GM12878 (cell line): Measurements from ENCODE around the gene IL32. TPM values are rescaled to one million over a fixed set of nuclear protein-coding genes. Genes with fewer than 3 reads are reported as not detected.

Source experiments
- ATF3 ChIP-seq: IDR thresholded peaks from 2 replicates; pipeline ENCODE4 v1.6.1; 2011; ENCODE audit warnings: low read depth, mild to moderate bottlenecking, low read length, moderate library complexity, borderline replicate concordance; ENCODE audit errors: extremely low read depth
- BHLHE40 ChIP-seq, 2 experiments: fragments of 450-650 bp in 1 of 2; IDR thresholded peaks; 2 replicates each; pipeline ENCODE4 v1.6.1; 2011 to 2017; ENCODE audit warnings: low read depth in 2 of 2, borderline replicate concordance in 1 of 2, improper control_type of control experiment in 1 of 2, low read length in 1 of 2, mild to moderate bottlenecking in 1 of 2
- EGR1 ChIP-seq, 2 experiments: IDR thresholded peaks; 1 replicate in 1 of 2; 2 replicates in 1 of 2; pipeline ENCODE4 v1.6.1; 2011 to 2012; ENCODE audit warnings: low read depth in 2 of 2, low read length in 2 of 2, borderline replicate concordance in 1 of 2, mild to moderate bottlenecking in 1 of 2, moderate library complexity in 1 of 2
- FOS ChIP-seq: IDR thresholded peaks from 3 replicates; pipeline ENCODE4 v1.6.1; 2011; ENCODE audit warnings: borderline replicate concordance; ENCODE audit not compliant: insufficient read length; ENCODE audit errors: extremely low read depth
- HDGF ChIP-seq: fragments of 450-650 bp; IDR thresholded peaks from 2 replicates; pipeline ENCODE4 v1.6.1; 2016; ENCODE audit warnings: antibody characterized with exemption
- MAX ChIP-seq: IDR thresholded peaks from 2 replicates; pipeline ENCODE4 v1.6.1; 2012; ENCODE audit warnings: low read depth, low read length, improper control_type of control experiment
- MTA3 ChIP-seq: IDR thresholded peaks from 2 replicates; pipeline ENCODE4 v1.6.1; 2012; ENCODE audit warnings: low read length, inconsistent platforms, borderline replicate concordance
- NR2F1 ChIP-seq: fragments of 450-650 bp; conservative IDR thresholded peaks from 2 replicates; pipeline ENCODE4 v1.6.1; 2017; ENCODE audit warnings: mild to moderate bottlenecking
- PAX5 ChIP-seq: IDR thresholded peaks from 2 replicates; pipeline ENCODE4 v1.6.1; 2011; ENCODE audit warnings: low read depth, low read length, borderline replicate concordance
- PML ChIP-seq: IDR thresholded peaks from 2 replicates; pipeline ENCODE4 v1.6.1; 2012; ENCODE audit warnings: low read length, inconsistent platforms
- RELB ChIP-seq: fragments of 450-650 bp; IDR thresholded peaks from 2 replicates; pipeline ENCODE4 v1.6.1; 2017; ENCODE audit warnings: low read depth, mild to moderate bottlenecking, moderate library complexity
- RUNX3 ChIP-seq: IDR thresholded peaks from 2 replicates; pipeline ENCODE4 v1.6.1; 2012; ENCODE audit warnings: low read length, inconsistent platforms
- SKIL ChIP-seq: fragments of 450-650 bp; IDR thresholded peaks from 2 replicates; pipeline ENCODE4 v1.6.1; 2017; ENCODE audit warnings: mild to moderate bottlenecking, low read depth, inconsistent platforms; ENCODE audit not compliant: poor library complexity, severe bottlenecking
- TCF12 ChIP-seq: IDR thresholded peaks from 2 replicates; pipeline ENCODE4 v1.6.1; 2011; ENCODE audit warnings: low read depth, mild to moderate bottlenecking, low read length
- polyA plus RNA-seq, 11 experiments: library from polyadenylated mRNA; depleted of rRNA in 4 of 11; unstranded in 6 of 11; stranded (reverse) in 5 of 11; fragments of >200 nt; fragmentation: Nextera tagmentation in 4 of 11; fragmentation: Illumina TruSeq in 1 of 11; extraction: Ambion mirVana in 4 of 11; extraction: Trizol in 1 of 11; gene quantifications; 1 replicate in 1 of 11; 2 replicates in 10 of 11; pipeline versions ENCODE4 v1.2.1 to v1.2.3, GENCODE V29; 2011 to 2016; ENCODE audit warnings: inconsistent platforms in 2 of 11, missing spikeins in 2 of 11, low read depth in 1 of 11
- total RNA-seq, 4 experiments: library from RNA; depleted of rRNA in 3 of 4; stranded (reverse); fragments of >200 nt in 3 of 4; fragmentation: Illumina TruSeq in 1 of 4; extraction: Trizol in 1 of 4; gene quantifications; 2 replicates each; pipeline versions ENCODE4 v1.2.1 to v1.2.3, GENCODE V29; 2013 to 2021
- TF ChIP-seq, protein P1 (sequence below): fragments of 450-650 bp; IDR thresholded peaks from 2 replicates; pipeline ENCODE4 v1.6.1; 2017; ENCODE audit warnings: borderline replicate concordance
- TF ChIP-seq, protein P2 (sequence below): fragments of 450-650 bp; formaldehyde crosslinking; IDR thresholded peaks from 2 replicates; pipeline ENCODE4 v1.5.0; 2022; ENCODE audit warnings: mild to moderate bottlenecking, missing genetic modification characterization

The IL32 gene
- total and polyA plus RNA-seq, 10 of the 15 experiments (the other 5 are each of a cell fraction or from before 2014, with no cell fraction given), result 27.0 to 122 (median 55.8) TPM

DNA sequence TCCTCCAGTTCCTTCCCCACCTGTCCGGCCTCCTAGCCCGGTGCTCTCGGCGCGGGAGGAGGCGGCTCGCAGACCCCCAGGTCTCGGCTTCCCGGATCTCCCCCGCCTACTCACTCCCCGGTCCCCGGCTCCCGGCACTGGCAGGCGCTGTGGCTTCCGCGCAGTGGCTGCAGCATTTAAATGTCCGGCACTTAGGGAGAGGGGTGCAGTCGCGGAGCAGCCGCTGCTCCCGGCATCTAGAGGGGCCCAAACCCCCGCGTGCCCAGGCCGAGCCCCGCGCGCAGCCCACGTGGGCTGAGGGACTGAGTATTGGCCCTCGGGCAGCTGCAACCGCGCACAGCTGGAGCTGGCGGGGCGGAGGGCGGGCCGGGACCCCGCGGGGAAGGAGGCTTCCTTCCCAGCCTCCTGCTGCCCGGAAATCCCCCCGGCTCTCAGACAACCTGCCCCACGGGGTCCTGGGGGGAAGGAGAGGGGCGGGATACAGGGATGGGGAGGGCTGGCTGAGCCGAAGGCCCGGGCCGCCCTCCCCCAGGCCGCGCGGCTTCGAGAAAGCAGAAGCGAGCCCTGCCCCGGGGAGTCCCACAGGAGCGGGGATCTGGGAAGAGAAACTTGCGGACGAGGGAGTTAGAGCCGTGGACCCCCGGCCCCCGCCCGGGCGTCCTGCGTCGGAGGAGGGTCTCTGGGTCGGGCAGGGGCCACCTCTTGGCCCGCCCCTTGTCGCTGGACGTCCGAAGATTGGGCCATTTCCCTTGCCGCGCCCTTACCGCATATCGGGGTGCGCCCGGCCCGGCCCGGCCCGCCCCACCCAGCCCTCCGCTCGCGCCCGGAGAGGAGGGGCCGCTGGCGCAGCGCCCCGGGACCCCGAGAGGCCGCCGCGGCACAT, 19.4 kb upstream of the IL32 start, which contains the start of gene MMP25 (continued):
- TF ChIP-seq SKIL (no peak), ATF3 (no peak), MAX (0 out of 2 replicates have a peak, but pooled peaks have one; percentile 22), MTA3 (no peak), PAX5 (no peak), EGR1 (IDR thresholded peaks at IDR 0.05; ENCODE audit: borderline replicate concordance in 1 of 2, low read depth in 2 of 2, low read length in 2 of 2) (0 out of 3 replicates have a peak, but pooled peaks of 1 of the 2 experiments have one; percentile 18), RUNX3 (no peak), TCF12 (0 out of 2 replicates have a peak, but pooled peaks have one; percentile 11), NR2F1 (0 out of 2 replicates have a peak, but pooled peaks have one; percentile 13), PML (no peak), RELB (peak; percentile 67; the same call in 1 of the 2 replicates), BHLHE40 (IDR thresholded peaks at IDR 0.05; ENCODE audit: borderline replicate concordance in 1 of 2, low read depth in 2 of 2, low read length in 1 of 2) (0 out of 4 replicates have a peak, but pooled peaks of 1 of the 2 experiments have one; percentile 5), HDGF (no peak), FOS (no peak)
- TF ChIP-seq, protein P1, sequence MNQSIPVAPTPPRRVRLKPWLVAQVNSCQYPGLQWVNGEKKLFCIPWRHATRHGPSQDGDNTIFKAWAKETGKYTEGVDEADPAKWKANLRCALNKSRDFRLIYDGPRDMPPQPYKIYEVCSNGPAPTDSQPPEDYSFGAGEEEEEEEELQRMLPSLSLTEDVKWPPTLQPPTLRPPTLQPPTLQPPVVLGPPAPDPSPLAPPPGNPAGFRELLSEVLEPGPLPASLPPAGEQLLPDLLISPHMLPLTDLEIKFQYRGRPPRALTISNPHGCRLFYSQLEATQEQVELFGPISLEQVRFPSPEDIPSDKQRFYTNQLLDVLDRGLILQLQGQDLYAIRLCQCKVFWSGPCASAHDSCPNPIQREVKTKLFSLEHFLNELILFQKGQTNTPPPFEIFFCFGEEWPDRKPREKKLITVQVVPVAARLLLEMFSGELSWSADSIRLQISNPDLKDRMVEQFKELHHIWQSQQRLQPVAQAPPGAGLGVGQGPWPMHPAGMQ, result no peak
- TF ChIP-seq, protein P2, sequence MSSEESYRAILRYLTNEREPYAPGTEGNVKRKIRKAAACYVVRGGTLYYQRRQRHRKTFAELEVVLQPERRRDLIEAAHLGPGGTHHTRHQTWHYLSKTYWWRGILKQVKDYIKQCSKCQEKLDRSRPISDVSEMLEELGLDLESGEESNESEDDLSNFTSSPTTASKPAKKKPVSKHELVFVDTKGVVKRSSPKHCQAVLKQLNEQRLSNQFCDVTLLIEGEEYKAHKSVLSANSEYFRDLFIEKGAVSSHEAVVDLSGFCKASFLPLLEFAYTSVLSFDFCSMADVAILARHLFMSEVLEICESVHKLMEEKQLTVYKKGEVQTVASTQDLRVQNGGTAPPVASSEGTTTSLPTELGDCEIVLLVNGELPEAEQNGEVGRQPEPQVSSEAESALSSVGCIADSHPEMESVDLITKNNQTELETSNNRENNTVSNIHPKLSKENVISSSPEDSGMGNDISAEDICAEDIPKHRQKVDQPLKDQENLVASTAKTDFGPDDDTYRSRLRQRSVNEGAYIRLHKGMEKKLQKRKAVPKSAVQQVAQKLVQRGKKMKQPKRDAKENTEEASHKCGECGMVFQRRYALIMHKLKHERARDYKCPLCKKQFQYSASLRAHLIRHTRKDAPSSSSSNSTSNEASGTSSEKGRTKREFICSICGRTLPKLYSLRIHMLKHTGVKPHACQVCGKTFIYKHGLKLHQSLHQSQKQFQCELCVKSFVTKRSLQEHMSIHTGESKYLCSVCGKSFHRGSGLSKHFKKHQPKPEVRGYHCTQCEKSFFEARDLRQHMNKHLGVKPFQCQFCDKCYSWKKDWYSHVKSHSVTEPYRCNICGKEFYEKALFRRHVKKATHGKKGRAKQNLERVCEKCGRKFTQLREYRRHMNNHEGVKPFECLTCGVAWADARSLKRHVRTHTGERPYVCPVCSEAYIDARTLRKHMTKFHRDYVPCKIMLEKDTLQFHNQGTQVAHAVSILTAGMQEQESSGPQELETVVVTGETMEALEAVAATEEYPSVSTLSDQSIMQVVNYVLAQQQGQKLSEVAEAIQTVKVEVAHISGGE (CRISPR knock-in tag), result no peak
